Renal pelvis (tissue), 4 donors: ENCODE measurements around the gene SDK1. TPM values are rescaled to one million over a fixed set of nuclear protein-coding genes. Genes with fewer than 3 reads are reported as not detected.
"Not testable (repeated sequence)": the region's sequence is repeated elsewhere in the genome, so short reads cannot be mapped to it uniquely, and the experiment has no call there.

Source experiments
- DNase-seq: peaks from one replicate; pipeline ENCODE4 v3.0.0-alpha.2; 2013
- polyA plus RNA-seq, 3 donors: library from polyadenylated mRNA; unstranded; fragments of 120-200 nt; gene quantifications; one replicate each; pipeline ENCODE4 v1.2.1, GENCODE V29; 2013; ENCODE audit not compliant: insufficient read length in 3 of 3

SDK1 gene
- polyA plus RNA-seq, 3 donors = 7.5 to 8.9 (median 8.4) TPM

- no peak for DNase-seq
Observed at GRCh38 chr7:4225361-4225771, 924.3 kb downstream of the SDK1 start.

- no peak for DNase-seq
Observed at GRCh38 chr7:4225881-4226523, 925.0 kb downstream of the SDK1 start.

DNA sequence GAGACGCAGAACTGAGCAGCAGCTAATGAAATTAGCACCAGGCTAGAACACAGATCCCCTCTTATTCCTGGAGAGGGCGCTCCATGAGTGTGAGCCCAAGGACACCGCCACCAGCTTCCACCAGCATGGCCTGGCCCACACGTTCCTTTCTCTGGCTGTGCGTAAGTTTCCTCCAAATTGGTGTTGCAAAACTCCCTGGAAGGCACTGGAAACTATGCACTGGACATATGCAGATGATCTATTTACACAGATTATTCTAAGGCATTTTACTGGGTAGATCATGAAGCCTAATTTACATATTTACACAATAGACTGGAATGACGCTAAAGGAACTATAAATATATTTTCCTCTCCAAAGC lies 925.5 kb downstream of the SDK1 start:
- no peak for DNase-seq

DNA sequence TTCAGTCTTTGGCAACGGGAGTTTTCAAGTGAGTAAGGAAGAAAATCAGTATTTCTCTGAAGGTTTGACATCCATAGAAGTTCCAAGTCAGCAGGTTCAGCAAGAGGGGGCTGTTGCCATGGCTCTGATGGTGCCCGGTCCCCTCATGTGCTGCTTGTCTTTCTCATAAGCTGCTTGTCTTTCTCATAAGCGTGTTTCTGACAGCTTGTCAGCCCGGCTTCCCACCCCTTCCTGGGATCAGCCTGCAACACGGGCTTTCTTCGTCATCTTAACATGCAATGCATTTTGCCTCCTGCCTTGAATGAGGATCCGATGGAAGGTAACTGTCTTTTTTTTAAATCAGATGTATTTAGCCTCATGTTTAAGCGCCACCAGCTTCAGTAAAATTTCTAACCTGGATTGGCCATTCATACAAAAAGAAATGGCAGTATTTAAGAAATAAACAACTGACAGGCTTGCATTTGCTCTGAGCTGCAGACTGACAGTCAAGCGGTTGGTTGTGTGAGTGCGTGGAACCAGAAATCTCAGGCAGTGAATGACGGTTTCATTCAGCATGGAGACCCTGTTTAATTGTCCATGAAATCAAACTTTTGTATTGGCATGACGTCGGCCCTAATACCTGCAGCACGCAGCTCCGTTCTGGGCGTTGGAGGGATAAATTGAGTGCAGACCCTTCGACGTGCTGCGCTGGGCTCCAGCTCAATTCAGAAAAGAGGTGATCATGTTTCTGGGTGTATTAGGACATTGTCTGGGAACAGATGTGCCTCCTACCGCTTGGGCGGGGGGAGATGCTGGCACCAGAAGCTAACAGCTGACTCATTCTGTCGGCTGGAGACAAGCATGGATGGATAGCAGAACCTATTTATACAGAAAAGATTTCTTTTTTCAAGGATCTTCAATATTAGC lies 926.3 kb downstream of the SDK1 start:
- no peak for DNase-seq

DNA sequence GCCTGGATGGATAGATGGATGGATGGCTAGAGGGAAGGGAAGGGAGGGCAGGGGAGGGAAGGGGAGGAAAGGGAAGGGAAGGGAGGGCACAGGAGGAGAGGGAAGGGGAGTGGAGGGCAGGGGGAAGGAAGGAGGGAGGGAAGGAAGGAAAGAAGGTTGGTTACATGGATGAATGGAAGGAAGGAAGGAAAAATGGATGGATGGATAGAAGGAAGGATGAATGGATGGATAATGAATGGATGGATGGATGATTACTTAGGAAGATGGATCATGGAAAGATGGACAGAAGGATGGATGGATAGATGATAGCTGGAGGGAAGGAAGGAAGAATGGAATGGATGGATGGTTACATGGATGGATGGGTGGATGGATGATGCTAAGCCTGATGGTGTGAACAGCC lies 929.3 kb downstream of the SDK1 start:
- DNase-seq = no peak

DNA sequence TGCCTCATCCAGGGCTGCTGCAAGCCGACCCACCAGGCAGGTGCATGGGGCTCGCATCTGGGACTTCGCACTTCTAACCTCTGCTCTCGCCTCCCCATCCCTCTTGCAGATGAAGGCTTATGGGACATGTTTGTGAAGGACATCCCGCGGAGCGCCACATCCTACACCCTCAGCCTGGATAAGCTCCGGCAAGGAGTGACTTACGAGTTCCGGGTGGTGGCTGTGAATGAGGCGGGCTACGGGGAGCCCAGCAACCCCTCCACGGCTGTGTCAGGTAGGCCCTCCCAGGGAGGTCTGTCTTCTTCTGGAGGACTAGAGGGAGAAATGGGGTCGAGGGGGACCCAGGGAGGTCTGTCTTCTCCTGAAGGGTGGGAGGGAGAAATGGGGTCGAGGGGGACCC lies 932.1 kb downstream of the SDK1 start:
- DNase-seq = no peak

GRCh38 chr7:4233621-4234497 lies 932.8 kb downstream of the SDK1 start:
- DNase-seq = no peak

GRCh38 chr7:4234498-4234855 lies 933.4 kb downstream of the SDK1 start:
- DNase-seq = no peak

DNA sequence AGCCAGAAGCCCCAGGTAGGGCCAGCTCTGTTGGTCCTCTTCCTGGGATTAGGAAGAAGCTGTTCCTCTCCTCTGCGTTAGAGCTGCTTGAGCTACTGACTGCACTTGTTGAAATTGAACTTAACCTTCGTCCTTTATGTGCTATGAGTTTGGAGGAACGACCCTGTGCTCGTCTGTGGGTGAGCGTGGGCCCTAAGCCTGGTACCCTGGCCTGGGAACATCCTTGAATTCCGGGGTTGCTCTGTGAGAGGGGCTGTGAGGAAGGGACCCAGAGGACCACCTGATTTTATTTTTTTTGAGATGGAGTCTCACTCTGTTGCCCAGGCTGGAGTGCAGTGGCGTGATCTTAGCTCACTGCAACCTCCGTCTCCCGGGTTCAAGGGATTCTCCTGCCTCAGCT lies 933.8 kb downstream of the SDK1 start:
- no peak for DNase-seq

- DNase-seq = no peak
Observed at GRCh38 chr7:4235596-4235995, 934.5 kb downstream of the SDK1 start.

- DNase-seq = no peak
Observed at GRCh38 chr7:4236389-4236788, 935.3 kb downstream of the SDK1 start.

DNA sequence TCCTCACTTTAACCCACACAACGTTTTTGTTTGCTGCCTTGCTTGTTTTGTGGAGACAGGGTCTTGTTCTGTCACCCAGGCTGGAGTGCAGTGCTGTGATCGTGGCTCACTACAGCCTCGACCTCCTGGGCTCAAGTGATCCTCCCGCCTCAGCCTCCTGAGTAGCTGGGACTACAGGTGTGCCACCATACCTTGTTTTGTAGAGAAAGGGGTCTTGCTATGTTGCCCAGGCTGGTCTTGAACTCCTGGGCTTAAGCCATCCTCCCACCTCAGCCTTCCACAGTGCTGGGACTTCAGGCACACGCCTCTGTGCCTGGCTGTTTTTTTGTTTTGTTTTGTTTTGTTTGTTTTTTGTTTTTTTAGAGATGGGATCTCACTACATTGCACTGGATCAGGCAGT lies 935.8 kb downstream of the SDK1 start:
- not testable (repeated sequence) for DNase-seq

GRCh38 chr7:4237296-4238235 lies 936.5 kb downstream of the SDK1 start:
- no peak for DNase-seq

GRCh38 chr7:4238861-4239260 lies 937.8 kb downstream of the SDK1 start:
- no peak for DNase-seq

- no peak for DNase-seq
Observed at GRCh38 chr7:4240042-4240441, 939.0 kb downstream of the SDK1 start.

- no peak for DNase-seq
Observed at GRCh38 chr7:4240520-4241303, 939.7 kb downstream of the SDK1 start.

- no peak for DNase-seq
Observed at GRCh38 chr7:4241304-4241612, 940.2 kb downstream of the SDK1 start.

- DNase-seq = no peak
Observed at GRCh38 chr7:4241791-4242190, 940.7 kb downstream of the SDK1 start.

DNA sequence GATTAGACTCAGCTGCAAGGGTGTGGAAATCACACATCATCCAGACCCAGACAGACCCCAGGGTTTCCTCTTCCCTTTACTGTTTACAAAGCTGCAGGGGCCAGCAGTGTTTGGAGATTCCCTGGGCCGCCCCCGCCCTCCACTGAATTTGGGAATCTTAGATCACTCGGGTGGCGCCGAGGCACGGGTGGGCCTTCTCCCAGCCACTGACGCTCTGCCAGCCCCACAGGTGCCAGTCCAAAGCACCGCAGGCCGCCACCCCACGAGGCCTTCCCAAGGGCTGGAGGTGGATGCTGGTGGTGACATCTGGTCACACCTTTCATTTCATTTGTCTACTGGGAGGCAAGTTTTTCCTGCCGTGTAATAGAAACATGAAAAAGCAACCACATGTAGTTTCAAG lies 941.7 kb downstream of the SDK1 start:
- DNase-seq = no peak

GRCh38 chr7:4244041-4244440 lies 943.0 kb downstream of the SDK1 start:
- DNase-seq = no peak

DNA sequence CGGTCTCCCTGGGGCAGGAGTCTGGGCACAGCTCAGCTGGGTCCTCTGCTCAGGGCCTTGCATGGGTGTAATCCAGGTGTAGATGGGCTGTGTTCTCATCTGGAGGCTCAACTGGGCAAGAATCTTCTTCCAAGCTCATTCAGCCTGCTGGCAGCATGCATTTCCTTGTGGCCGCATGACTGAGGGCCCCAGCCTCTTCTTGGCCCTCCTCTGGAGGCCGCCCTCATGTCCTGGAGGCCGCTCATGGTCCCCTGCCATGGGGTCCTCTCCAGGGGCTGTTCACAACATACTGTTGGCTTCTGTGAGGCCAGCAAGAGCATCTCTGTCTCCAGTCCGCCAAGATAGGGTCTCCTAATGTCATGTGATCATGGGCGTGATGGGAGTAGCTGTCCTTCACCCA lies 943.6 kb downstream of the SDK1 start:
- no peak for DNase-seq
